VCaP (cell line): Measurements from ENCODE around the gene POC5.
A peak's percentile ranks its signal among the peaks of the same experiment; 100 is the strongest.

Source experiments
- H3K27ac ChIP-seq: fragments of 450-650 bp; 2 replicates; pipeline ENCODE4 v1.5.1; 2017
- CTCF ChIP-seq: fragments of 450-650 bp; conservative IDR thresholded peaks from 2 replicates; pipeline ENCODE4 v1.5.1; 2017; ENCODE audit warnings: mild to moderate bottlenecking, moderate library complexity

The POC5 gene

GRCh38 chr5:75659791-75660450 is 57.3 kb downstream of the POC5 start:
- H3K27ac ChIP-seq = no peak overlapping the region
- TF ChIP-seq CTCF = no peak

- no peak for TF ChIP-seq CTCF
- H3K27ac ChIP-seq = peak overlapping the region; percentile 42
These were observed 60.8 kb downstream of the POC5 start for GRCh38 chr5:75656311-75657003.

- no peak overlapping the region for H3K27ac ChIP-seq
- TF ChIP-seq CTCF = no peak
These were observed 62.4 kb downstream of the POC5 start for GRCh38 chr5:75654693-75655295.

GRCh38 chr5:75653521-75653920 is 63.7 kb downstream of the POC5 start:
- H3K27ac ChIP-seq = no peak overlapping the region
- no peak for TF ChIP-seq CTCF

GRCh38 chr5:75651575-75652238 is 65.5 kb downstream of the POC5 start:
- no peak overlapping the region for H3K27ac ChIP-seq
- TF ChIP-seq CTCF = no peak

GRCh38 chr5:75648712-75649111 is 68.5 kb downstream of the POC5 start:
- no peak for TF ChIP-seq CTCF
- no peak overlapping the region for H3K27ac ChIP-seq

GRCh38 chr5:75640826-75641225 is 76.4 kb downstream of the POC5 start:
- no peak overlapping the region for H3K27ac ChIP-seq
- TF ChIP-seq CTCF = no peak
